ENCODE data around the gene STAMBPL1. TPM values are rescaled to one million over a fixed set of nuclear protein-coding genes. Genes with fewer than 3 reads are reported as not detected.
A peak's percentile ranks its signal among the peaks of the same experiment; 100 is the strongest.

Gene STAMBPL1
- total and polyA plus RNA-seq, 4 donors, result 8.4 to 23.9 (median 10.3) TPM

DNA sequence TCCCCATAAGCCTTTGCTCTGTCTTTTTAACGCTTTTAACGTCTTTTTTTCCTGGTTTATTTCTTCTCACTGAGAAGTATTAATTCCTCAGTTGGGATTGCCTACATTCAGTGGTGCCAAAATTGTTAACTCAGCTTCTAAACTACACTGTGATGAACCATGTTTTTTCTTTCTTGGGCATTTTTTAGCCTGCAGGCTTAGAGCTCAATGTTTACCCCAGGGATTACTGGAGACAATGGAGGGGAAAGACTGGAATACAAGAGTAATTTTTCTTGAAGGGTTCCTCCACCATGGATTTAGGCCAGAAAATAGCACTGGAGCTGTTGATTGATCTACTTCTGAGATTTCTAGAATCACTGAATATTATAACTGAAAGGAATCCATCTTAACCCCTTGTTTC, 19.8 kb downstream of the STAMBPL1 start:
- Histone ChIP-seq H3K27me3 (ENCODE audit: control insufficient read depth, insufficient read depth, low read length) (no peaks in the 10 kb centered on the region), H3K4me3 (ENCODE audit: low read depth, low read length) (no peak overlapping the region), H3K36me3 (ENCODE audit: control insufficient read depth, insufficient read depth, low read length) (no peaks in the 10 kb centered on the region), H3K27ac (ENCODE audit: low read depth, low read length) (no peak overlapping the region), H3K9me3 (ENCODE audit: control insufficient read depth, insufficient read depth, low read length) (no peaks in the 10 kb centered on the region), H3K4me1 (ENCODE audit: control insufficient read depth, insufficient read depth, low read length) (no peaks in the 10 kb centered on the region)
- WGBS (ENCODE audit: insufficient coverage), result 67% methylated on average over 2 of the region's 2 CpGs
- no peak for DNase-seq (ENCODE audit: low read depth in 4 of 6, low spot score in 6 of 6)

DNA sequence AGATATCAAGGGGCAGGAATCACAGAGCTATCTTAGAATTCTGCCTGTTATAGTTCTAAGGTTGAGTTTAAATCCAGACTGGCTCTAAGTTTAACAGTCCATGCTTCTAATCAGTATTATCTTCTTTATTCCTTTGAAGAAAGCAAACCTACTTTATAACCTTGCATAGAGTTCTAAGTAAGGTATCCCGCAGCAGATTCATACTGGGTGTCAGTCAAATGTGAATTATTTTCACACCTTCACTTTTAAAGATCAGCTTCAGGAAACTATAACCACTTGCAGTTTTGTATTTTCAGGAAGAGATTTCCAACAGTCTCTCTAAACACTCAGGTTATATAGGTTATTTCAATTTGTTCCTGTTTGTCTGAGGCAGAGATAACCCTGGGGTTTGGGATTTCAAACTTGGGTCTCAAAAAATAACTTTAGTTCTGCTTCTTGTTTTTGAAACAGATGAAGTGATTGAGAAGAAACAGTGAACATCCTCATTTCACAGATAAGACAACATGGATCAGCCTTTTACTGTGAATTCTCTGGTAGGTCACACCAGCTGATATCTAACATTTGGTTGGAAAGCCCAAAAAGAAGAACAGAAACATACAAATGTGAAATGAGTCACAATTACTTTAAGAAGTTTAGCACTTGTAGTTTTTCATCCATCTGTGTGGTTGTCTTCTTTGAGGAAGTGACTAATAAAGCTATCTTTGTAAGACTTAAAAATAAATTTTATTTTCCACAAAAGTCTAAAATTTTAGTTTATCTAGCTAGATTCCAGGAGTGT, 21.4 kb downstream of the STAMBPL1 start:
- no CpG with 5 or more reads among the region's 1 CpG for WGBS (ENCODE audit: insufficient coverage)
- Histone ChIP-seq H3K27ac (ENCODE audit: low read depth, low read length) (no peak overlapping the region), H3K27me3 (ENCODE audit: control insufficient read depth, insufficient read depth, low read length) (no peaks in the 10 kb centered on the region), H3K4me3 (ENCODE audit: low read depth, low read length) (no peak overlapping the region), H3K4me1 (ENCODE audit: control insufficient read depth, insufficient read depth, low read length) (no peaks in the 10 kb centered on the region), H3K9me3 (ENCODE audit: control insufficient read depth, insufficient read depth, low read length) (no peaks in the 10 kb centered on the region), H3K36me3 (ENCODE audit: control insufficient read depth, insufficient read depth, low read length) (no peaks in the 10 kb centered on the region)
- DNase-seq (ENCODE audit: low read depth in 4 of 6, low spot score in 6 of 6), result no peak

DNA sequence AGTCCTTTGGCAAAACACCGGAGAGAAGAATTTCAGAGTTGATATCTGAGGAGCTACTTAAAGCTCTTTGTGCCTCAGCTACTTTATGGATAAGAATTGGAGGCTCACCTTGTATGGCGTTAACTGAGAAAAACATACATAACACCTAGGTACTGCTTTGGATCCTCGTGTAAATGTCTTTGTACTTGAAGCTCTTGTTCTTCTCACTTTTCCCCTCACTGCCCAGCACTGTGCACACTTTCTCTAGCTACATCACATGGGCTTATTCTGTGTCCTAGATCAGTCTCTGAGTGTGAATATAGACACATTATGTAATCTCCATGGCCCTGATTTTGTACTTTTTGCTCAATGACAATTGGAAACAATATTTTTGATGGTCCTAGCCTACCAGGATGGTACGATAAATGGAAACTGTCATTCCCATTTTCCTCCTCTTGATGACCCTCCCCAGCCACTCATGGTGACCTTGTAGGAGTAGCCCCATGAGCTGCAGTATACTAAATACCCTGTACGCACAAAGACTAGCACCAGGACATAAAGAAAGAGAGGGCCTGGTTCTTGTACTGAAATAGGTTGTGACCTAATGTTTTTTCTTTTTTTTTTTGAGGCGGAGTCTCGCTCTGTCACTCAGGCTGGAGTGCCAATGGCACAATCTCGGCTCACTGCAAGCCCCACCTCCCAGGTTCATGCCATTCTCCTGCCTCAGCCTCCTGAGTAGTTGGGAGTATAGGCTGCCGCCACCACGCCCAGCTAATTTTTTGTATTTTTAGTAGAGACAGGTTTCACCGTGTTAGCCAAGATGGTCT, 22.1 kb downstream of the STAMBPL1 start:
- Histone ChIP-seq H3K4me1 (ENCODE audit: control insufficient read depth, insufficient read depth, low read length) (no peaks in the 10 kb centered on the region), H3K9me3 (ENCODE audit: control insufficient read depth, insufficient read depth, low read length) (no peaks in the 10 kb centered on the region), H3K36me3 (ENCODE audit: control insufficient read depth, insufficient read depth, low read length) (no peaks in the 10 kb centered on the region), H3K27ac (ENCODE audit: low read depth, low read length) (no peak overlapping the region), H3K4me3 (ENCODE audit: low read depth, low read length) (no peak overlapping the region), H3K27me3 (ENCODE audit: control insufficient read depth, insufficient read depth, low read length) (no peaks in the 10 kb centered on the region)
- 83% methylated on average over 1 of the region's 11 CpGs for WGBS (ENCODE audit: insufficient coverage)
- no peak for DNase-seq (ENCODE audit: low read depth in 4 of 6, low spot score in 6 of 6)

DNA sequence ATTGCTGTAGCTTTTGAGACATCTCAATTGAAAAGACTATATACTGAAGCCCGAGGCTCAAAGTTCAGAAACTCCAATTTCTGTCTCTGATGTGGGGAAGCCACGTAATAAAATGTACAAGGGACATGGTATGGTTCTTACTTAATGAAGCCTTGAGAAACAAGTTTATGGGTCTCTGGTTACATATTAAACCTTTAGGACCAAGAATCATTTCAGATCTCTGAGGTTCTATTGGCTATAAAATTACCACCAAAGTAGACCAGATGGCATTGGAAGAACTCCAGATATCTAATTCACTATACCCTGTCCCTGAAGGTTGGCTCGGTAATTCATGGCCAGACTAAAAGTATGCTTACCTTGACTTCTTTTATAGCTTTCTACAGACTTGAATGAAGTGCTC, 23.7 kb downstream of the STAMBPL1 start:
- no peaks in the 10 kb centered on the region for H3K9me3 ChIP-seq (ENCODE audit: control insufficient read depth, insufficient read depth, low read length)
- H3K27ac ChIP-seq (ENCODE audit: low read depth, low read length), result no peak overlapping the region
- no peaks in the 10 kb centered on the region for H3K27me3 ChIP-seq (ENCODE audit: control insufficient read depth, insufficient read depth, low read length)
- H3K36me3 ChIP-seq (ENCODE audit: control insufficient read depth, insufficient read depth, low read length), result no peaks in the 10 kb centered on the region
- DNase-seq (ENCODE audit: low read depth in 4 of 6, low spot score in 6 of 6), result peak in 1 of 6 donors; percentile 28
- H3K4me1 ChIP-seq (ENCODE audit: control insufficient read depth, insufficient read depth, low read length), result no peaks in the 10 kb centered on the region
- 86% methylated on average over 1 of the region's 3 CpGs for WGBS (ENCODE audit: insufficient coverage)
- no peak overlapping the region for H3K4me3 ChIP-seq (ENCODE audit: low read depth, low read length)

DNA sequence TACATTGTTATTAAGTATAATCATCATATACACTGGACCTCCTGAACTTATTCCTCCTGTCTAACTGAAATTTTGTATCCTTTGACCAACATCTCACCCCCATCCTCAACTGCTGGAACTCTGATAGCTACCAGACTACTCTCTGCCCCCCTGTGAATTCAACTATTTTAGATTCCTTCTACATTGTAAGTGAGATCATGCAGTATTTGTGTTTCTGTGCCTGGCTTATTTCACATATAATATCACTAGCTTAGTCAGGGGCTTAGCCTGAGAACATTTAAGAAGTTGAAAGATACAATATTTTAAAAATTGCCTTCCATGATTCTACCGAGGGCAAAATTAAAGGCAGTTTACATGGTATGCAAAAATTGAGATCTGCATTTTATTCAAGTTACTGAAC, 26.9 kb downstream of the STAMBPL1 start:
- Histone ChIP-seq H3K27me3 (ENCODE audit: control insufficient read depth, insufficient read depth, low read length) (no peaks in the 10 kb centered on the region), H3K9me3 (ENCODE audit: control insufficient read depth, insufficient read depth, low read length) (no peaks in the 10 kb centered on the region), H3K27ac (ENCODE audit: low read depth, low read length) (no peak overlapping the region), H3K4me3 (ENCODE audit: low read depth, low read length) (no peak overlapping the region), H3K4me1 (ENCODE audit: control insufficient read depth, insufficient read depth, low read length) (no peaks in the 10 kb centered on the region), H3K36me3 (ENCODE audit: control insufficient read depth, insufficient read depth, low read length) (no peaks in the 10 kb centered on the region)
- no peak for DNase-seq (ENCODE audit: low read depth in 4 of 6, low spot score in 6 of 6)
- no CpG with 5 or more reads among the region's 1 CpG for WGBS (ENCODE audit: insufficient coverage)

DNA sequence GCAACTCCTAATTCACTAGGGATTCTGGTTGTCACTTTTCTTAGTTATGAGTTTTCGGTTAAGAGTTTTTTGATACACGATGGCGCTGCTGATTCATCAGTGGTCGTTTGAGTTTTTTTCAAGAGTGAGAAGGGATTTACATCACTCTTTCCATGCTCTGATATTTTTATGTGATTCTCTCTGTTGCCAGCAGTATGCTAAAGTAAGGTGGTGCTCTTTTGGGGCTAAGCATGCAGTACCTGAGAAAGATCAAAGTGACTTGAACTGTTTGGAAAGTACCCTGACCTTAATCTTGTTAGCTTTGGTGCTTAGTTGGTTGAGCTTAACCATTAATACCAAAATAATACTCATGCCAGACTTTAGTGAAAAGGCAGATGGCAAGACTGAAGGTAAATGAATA, 28.1 kb downstream of the STAMBPL1 start:
- no peak for DNase-seq (ENCODE audit: low read depth in 4 of 6, low spot score in 6 of 6)
- Histone ChIP-seq H3K36me3 (ENCODE audit: control insufficient read depth, insufficient read depth, low read length) (no peaks in the 10 kb centered on the region), H3K27ac (ENCODE audit: low read depth, low read length) (no peak overlapping the region), H3K4me3 (ENCODE audit: low read depth, low read length) (no peak overlapping the region), H3K9me3 (ENCODE audit: control insufficient read depth, insufficient read depth, low read length) (no peaks in the 10 kb centered on the region), H3K27me3 (ENCODE audit: control insufficient read depth, insufficient read depth, low read length) (no peaks in the 10 kb centered on the region), H3K4me1 (ENCODE audit: control insufficient read depth, insufficient read depth, low read length) (no peaks in the 10 kb centered on the region)
- no CpG with 5 or more reads among the region's 4 CpGs for WGBS (ENCODE audit: insufficient coverage)

DNA sequence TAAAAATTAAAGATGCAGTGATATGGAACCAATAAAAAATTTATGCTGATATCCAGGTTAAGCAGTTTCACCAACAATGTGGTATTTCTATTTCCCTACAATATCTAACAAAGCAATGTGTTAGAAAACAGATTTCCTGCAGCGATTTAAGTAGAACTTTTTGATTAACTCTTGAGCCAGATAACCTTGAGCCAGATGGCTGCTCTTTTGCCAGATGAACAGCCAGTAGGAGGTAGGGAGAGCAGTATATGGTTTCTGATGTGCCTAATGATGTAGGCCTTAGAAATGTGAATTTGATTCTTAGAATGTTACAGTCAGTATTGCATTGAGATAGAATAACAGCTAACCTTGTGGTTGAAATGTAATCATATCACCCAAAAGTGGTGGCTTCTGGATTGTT, 31.1 kb downstream of the STAMBPL1 start:
- DNase-seq (ENCODE audit: low read depth in 4 of 6, low spot score in 6 of 6), result peak in 1 of 6 donors; percentile 66
- no peaks in the 10 kb centered on the region for H3K36me3 ChIP-seq (ENCODE audit: control insufficient read depth, insufficient read depth, low read length)
- no peak overlapping the region for H3K27ac ChIP-seq (ENCODE audit: low read depth, low read length)
- H3K27me3 ChIP-seq (ENCODE audit: control insufficient read depth, insufficient read depth, low read length), result no peaks in the 10 kb centered on the region
- no peak overlapping the region for H3K4me3 ChIP-seq (ENCODE audit: low read depth, low read length)
- no peaks in the 10 kb centered on the region for H3K4me1 ChIP-seq (ENCODE audit: control insufficient read depth, insufficient read depth, low read length)
- WGBS (ENCODE audit: insufficient coverage), result no CpG with 5 or more reads among the region's 1 CpG
- H3K9me3 ChIP-seq (ENCODE audit: control insufficient read depth, insufficient read depth, low read length), result no peaks in the 10 kb centered on the region

DNA sequence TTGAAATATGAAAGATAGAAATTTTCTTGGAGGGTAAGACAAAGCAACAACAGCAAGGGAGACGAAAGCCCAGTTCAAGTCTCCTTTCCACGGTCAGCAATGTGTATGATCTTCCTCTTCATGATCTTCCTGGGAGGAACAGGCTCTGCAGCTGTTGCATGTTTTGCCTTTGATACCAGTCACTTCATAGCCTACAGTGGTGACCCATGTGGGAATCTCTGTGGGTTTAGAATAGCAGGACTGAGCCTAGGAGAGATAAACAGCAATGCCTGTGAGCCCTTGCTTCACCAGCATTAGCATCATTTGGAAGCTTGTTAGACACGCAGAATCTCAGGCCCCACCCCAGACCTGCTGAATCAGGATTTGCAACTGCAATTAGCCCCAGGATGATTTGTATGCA, 31.8 kb downstream of the STAMBPL1 start:
- WGBS (ENCODE audit: insufficient coverage), result 96% methylated on average over 3 of the region's 3 CpGs
- DNase-seq (ENCODE audit: low read depth in 4 of 6, low spot score in 6 of 6), result no peak
- H3K27me3 ChIP-seq (ENCODE audit: control insufficient read depth, insufficient read depth, low read length), result no peaks in the 10 kb centered on the region
- no peaks in the 10 kb centered on the region for H3K9me3 ChIP-seq (ENCODE audit: control insufficient read depth, insufficient read depth, low read length)
- H3K4me1 ChIP-seq (ENCODE audit: control insufficient read depth, insufficient read depth, low read length), result no peaks in the 10 kb centered on the region
- H3K36me3 ChIP-seq (ENCODE audit: control insufficient read depth, insufficient read depth, low read length), result no peaks in the 10 kb centered on the region
- no peak overlapping the region for H3K4me3 ChIP-seq (ENCODE audit: low read depth, low read length)
- H3K27ac ChIP-seq (ENCODE audit: low read depth, low read length), result no peak overlapping the region

DNA sequence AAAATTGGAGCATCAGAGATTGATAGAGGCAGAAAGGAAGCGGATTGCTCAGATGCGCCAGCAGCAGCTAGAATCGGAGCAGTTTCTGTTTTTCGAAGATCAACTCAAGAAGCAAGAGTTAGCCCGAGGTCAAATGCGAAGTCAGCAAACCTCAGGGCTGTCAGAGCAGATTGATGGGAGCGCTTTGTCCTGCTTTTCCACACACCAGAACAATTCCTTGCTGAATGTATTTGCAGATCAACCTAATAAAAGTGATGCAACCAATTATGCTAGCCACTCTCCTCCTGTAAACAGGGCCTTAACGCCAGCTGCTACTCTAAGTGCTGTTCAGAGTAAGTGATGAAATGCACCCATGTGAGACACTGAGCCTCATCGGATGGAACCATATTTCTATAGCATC, 33.1 kb downstream of the STAMBPL1 start:
- Histone ChIP-seq H3K27me3 (ENCODE audit: control insufficient read depth, insufficient read depth, low read length) (no peaks in the 10 kb centered on the region), H3K27ac (ENCODE audit: low read depth, low read length) (no peak overlapping the region), H3K36me3 (ENCODE audit: control insufficient read depth, insufficient read depth, low read length) (no peaks in the 10 kb centered on the region), H3K4me1 (ENCODE audit: control insufficient read depth, insufficient read depth, low read length) (no peaks in the 10 kb centered on the region), H3K9me3 (ENCODE audit: control insufficient read depth, insufficient read depth, low read length) (no peaks in the 10 kb centered on the region), H3K4me3 (ENCODE audit: low read depth, low read length) (no peak overlapping the region)
- 55% methylated on average over 6 of the region's 9 CpGs for WGBS (ENCODE audit: insufficient coverage)
- peak in 3 of 6 donors; percentile 12 to 79 (median 17) for DNase-seq (ENCODE audit: low read depth in 4 of 6, low spot score in 6 of 6)

DNA sequence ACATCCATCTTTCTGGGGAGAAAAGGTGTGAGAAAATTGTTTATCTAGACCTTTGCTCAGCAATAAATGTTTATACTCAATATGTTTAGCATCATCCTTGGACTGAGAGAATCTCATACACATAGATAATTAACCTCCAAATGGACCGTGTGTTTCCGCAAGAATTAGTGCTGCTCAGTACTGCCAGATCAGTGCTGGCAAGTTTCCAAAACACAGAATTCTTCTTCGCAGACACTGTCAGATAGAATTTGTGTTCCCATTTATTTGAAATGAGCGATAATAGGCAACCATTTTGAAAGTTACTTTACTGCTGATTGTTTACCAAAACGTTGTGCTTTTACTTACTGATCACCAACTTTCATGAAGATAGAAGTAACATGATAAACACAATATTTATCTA, 33.7 kb downstream of the STAMBPL1 start:
- Histone ChIP-seq H3K9me3 (ENCODE audit: control insufficient read depth, insufficient read depth, low read length) (no peaks in the 10 kb centered on the region), H3K4me3 (ENCODE audit: low read depth, low read length) (no peak overlapping the region), H3K27me3 (ENCODE audit: control insufficient read depth, insufficient read depth, low read length) (no peaks in the 10 kb centered on the region), H3K4me1 (ENCODE audit: control insufficient read depth, insufficient read depth, low read length) (no peaks in the 10 kb centered on the region), H3K36me3 (ENCODE audit: control insufficient read depth, insufficient read depth, low read length) (no peaks in the 10 kb centered on the region), H3K27ac (ENCODE audit: low read depth, low read length) (no peak overlapping the region)
- peak in 3 of 6 donors; percentile 9 to 81 (median 51) for DNase-seq (ENCODE audit: low read depth in 4 of 6, low spot score in 6 of 6)
- no CpG with 5 or more reads among the region's 5 CpGs for WGBS (ENCODE audit: insufficient coverage)

Measured in spinal cord (tissue), 10 donors.